ENCODE results near the gene GET4.

DNA sequence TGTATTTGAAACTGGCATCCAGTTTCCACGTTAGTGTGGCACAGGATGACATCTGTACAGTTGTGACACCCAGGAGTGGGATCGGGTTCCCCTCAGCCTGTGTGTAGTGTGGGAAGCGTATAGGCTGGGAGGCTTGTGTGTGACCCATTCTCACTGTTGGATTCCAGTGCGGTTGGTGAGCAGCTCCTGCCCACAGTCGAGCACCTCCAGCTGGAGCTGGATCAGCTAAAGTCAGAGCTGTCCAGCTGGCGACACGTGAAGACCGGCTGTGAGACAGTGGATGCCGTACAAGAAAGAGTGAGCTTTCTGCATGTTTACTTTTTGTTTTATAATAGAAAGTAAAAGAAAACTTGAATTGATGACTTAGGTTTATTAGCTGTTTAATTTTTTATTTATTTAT, 18.7 kb upstream of the GET4 start:
- TF ChIP-seq GATA3 (IDR thresholded peaks at IDR 0.05; ENCODE audit: low read depth, low read length) (no peak), GATA2 (IDR thresholded peaks at IDR 0.05; ENCODE audit: low read depth, low read length) (no peak)

Data from SH-SY5Y (cell line).